WERI-Rb-1 (cell line): ENCODE measurements around the gene ABI3BP.
A peak's percentile ranks its signal among the peaks of the same experiment; 100 is the strongest.

Experiments
- DNase-seq: peaks from one replicate; pipeline ENCODE4 v3.0.0-alpha.2; 2020
- H3K27ac ChIP-seq: fragments of 250-450 bp; sonication (Bioruptor Pico); 2 replicates; pipeline ENCODE4 v1.5.1; 2020; ENCODE audit warnings: mild to moderate bottlenecking, moderate library complexity
- H3K27me3 ChIP-seq: fragments of 250-450 bp; sonication (Bioruptor Pico); 2 replicates; pipeline ENCODE4 v1.5.1; 2021; ENCODE audit warnings: mild to moderate bottlenecking, low read depth, moderate library complexity; ENCODE audit not compliant: insufficient read depth, severe bottlenecking
- H3K36me3 ChIP-seq: fragments of 250-450 bp; sonication (Bioruptor Pico); 2 replicates; pipeline ENCODE4 v1.5.1; 2020; ENCODE audit warnings: mild to moderate bottlenecking, moderate library complexity
- H3K4me3 ChIP-seq: 2 replicates; pipeline ENCODE4 v1.5.1; 2011; ENCODE audit warnings: low read depth, mild to moderate bottlenecking, control low read depth, low read length
- H3K9me3 ChIP-seq: fragments of 250-450 bp; sonication (Bioruptor Pico); 2 replicates; pipeline ENCODE4 v1.5.1; 2021; ENCODE audit warnings: mild to moderate bottlenecking, moderate library complexity; ENCODE audit not compliant: severe bottlenecking
- CTCF ChIP-seq: IDR thresholded peaks from 2 replicates; pipeline ENCODE4 v1.5.1; 2011; ENCODE audit warnings: low read depth, mild to moderate bottlenecking, control low read depth, inconsistent platforms, low read length

ABI3BP gene

GRCh38 chr3:100715176-100715575 is 278.0 kb downstream of the ABI3BP start:
- no peaks in the 10 kb centered on the region for H3K27me3 ChIP-seq
- H3K9me3 ChIP-seq, result no peaks in the 10 kb centered on the region
- no peak for TF ChIP-seq CTCF
- no peak overlapping the region for H3K4me3 ChIP-seq
- H3K27ac ChIP-seq, result no peak overlapping the region
- DNase-seq, result no peak
- peaks cover 70% of the 10 kb centered on the region for H3K36me3 ChIP-seq

GRCh38 chr3:100710261-100710968 is 282.8 kb downstream of the ABI3BP start:
- peak overlapping the region; percentile 90 for H3K4me3 ChIP-seq
- H3K9me3 ChIP-seq, result no peaks in the 10 kb centered on the region
- TF ChIP-seq CTCF, result peak; percentile 16; the same call in 1 of the 2 replicates
- H3K36me3 ChIP-seq, result peaks cover 38% of the 10 kb centered on the region
- peak; percentile 53 for DNase-seq
- no peaks in the 10 kb centered on the region for H3K27me3 ChIP-seq
- peak overlapping the region; percentile 100 for H3K27ac ChIP-seq

GRCh38 chr3:100709842-100710260 is 283.4 kb downstream of the ABI3BP start:
- DNase-seq, result peak; percentile 67
- TF ChIP-seq CTCF, result 0 out of 2 replicates have a peak, but pooled peaks have one; percentile 17
- Histone ChIP-seq H3K36me3 (peaks cover 33% of the 10 kb centered on the region), H3K9me3 (no peaks in the 10 kb centered on the region), H3K27ac (peak overlapping the region; percentile 100), H3K4me3 (peak overlapping the region; percentile 90), H3K27me3 (no peaks in the 10 kb centered on the region)

GRCh38 chr3:100708989-100709841 is 284.0 kb downstream of the ABI3BP start, which contains the start of gene TFG:
Gene TFG, plus strand, starts transcription at chr3:100709494. Its CDS starts 4,192 bp downstream, at chr3:100713686.
- peak within 1 kb of the TSS; percentile 90 for H3K4me3 ChIP-seq
- H3K27me3 ChIP-seq, result no peaks in the 10 kb centered on the region
- H3K9me3 ChIP-seq, result no peaks in the 10 kb centered on the region
- no peak for TF ChIP-seq CTCF
- peak within 1 kb of the TSS; percentile 100 for H3K27ac ChIP-seq
- H3K36me3 ChIP-seq, result peaks cover 26% of the 10 kb centered on the region
- peak; percentile 98 for DNase-seq

- no peak for DNase-seq
- Histone ChIP-seq H3K9me3 (no peaks in the 10 kb centered on the region), H3K27me3 (no peaks in the 10 kb centered on the region), H3K4me3 (peak overlapping the region; percentile 90), H3K27ac (peak overlapping the region; percentile 32), H3K36me3 (peaks cover 20% of the 10 kb centered on the region)
- TF ChIP-seq CTCF, result no peak
Observed at GRCh38 chr3:100708644-100708988, 284.6 kb downstream of the ABI3BP start.
